GM12875 (cell line): ENCODE results near the gene ID3.

Experiments used
- H3K4me3 ChIP-seq: one replicate; pipeline ENCODE4 v1.5.1; 2011; ENCODE audit warnings: low read depth, low read length, control low read depth
- CTCF ChIP-seq: IDR thresholded peaks from 2 replicates; pipeline ENCODE4 v1.5.1; 2011; ENCODE audit warnings: low read depth, mild to moderate bottlenecking, control low read depth, inconsistent platforms, low read length, moderate library complexity, borderline replicate concordance; ENCODE audit not compliant: insufficient read depth

The ID3 gene

DNA sequence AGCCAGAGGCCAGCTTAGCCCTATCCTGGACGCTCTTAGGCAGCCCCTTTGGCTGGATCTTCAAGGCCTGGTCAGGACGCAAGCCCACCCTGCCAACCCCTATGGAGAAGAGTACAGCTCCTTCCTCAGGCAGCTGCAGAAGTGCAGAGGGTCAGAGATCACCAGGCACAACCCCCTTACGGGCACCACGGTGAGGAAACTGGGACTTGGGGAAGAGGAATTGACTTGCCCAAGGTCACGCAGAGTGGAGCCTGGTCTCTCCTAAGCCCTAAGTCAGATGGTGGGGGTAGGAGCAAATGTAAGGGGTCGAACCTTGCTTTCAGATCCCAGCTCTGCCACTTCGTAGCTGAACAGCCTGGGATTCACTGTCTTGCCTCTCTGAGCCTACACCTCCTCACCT lies 31.9 kb downstream of the ID3 start:
- no peak for TF ChIP-seq CTCF
- no peak overlapping the region for H3K4me3 ChIP-seq

DNA sequence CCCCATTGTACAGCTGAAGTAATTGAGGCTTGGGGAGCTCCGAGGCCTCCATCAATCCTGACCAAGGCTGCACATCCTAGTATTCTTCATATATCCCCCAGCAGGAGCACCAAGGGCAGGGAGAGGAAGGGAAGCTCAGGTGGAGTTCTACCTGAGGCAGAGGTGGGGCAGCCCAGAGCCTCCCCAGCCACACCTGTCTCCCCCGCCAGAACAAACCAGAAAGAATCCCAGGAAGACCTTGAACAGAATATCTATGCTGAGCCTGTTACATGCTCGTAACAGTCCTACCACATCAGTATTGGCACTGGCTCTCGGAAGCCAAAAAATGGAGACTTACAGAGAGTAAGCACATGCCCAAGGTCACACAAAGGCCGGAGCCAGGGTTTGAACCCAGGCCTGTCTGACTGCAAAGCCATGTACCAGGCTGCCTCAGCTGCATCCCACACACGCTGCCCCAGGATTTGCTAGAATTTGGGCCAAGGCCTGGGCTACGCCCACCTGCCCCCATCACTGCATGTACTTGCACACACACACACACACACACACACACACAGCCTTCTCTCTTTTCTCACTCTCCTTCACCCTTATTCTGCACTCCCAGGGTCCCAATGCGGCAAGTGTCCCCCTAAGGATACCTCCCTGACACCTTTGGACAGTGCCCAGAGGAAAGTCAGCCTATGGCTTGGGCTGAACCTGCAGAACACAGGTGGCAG lies 32.8 kb downstream of the ID3 start:
- H3K4me3 ChIP-seq, result no peak overlapping the region
- no peak for TF ChIP-seq CTCF

GRCh38 chr1:23525558-23526250 lies 33.6 kb downstream of the ID3 start:
- no peak for TF ChIP-seq CTCF
- H3K4me3 ChIP-seq, result no peak overlapping the region

DNA sequence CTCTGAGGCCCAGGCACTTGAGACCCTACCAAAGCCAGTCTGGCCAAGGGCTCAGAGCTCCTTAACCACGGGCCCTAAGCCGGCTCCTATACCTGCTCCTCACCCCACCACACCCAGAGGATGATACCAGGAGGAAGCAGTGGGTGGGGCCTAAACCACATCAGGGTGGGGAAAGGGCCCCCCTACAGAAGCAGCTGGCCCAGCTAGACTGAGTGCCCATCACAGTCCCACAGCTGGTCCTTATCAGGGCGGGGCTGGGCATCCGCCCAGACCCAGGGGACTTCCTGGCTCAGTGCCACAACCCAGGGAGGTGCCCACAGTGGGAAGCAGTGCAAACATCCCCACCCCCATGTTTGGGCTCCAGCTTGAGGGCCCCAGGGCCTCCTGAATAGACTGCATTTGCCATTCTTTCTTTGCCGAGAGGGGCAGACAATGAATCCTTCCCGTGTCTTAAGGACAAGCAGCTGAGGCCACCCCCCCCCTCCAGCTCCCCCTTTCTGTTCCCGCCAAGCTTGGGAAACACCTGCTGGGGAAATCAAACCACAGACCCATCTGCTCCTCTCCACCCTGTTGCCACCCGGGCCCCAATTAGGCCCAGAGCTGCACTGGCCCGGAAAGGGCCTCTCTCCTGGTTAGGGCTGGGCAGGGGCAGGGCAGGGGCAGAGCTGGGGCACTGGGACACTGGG lies 34.4 kb downstream of the ID3 start:
- no peak overlapping the region for H3K4me3 ChIP-seq

GRCh38 chr1:23524163-23524562 lies 35.1 kb downstream of the ID3 start:
- no peak overlapping the region for H3K4me3 ChIP-seq
- TF ChIP-seq CTCF, result no peak

More for the DNA sequence above, 34.4 kb downstream of the ID3 start:
- TF ChIP-seq CTCF, result no peak

DNA sequence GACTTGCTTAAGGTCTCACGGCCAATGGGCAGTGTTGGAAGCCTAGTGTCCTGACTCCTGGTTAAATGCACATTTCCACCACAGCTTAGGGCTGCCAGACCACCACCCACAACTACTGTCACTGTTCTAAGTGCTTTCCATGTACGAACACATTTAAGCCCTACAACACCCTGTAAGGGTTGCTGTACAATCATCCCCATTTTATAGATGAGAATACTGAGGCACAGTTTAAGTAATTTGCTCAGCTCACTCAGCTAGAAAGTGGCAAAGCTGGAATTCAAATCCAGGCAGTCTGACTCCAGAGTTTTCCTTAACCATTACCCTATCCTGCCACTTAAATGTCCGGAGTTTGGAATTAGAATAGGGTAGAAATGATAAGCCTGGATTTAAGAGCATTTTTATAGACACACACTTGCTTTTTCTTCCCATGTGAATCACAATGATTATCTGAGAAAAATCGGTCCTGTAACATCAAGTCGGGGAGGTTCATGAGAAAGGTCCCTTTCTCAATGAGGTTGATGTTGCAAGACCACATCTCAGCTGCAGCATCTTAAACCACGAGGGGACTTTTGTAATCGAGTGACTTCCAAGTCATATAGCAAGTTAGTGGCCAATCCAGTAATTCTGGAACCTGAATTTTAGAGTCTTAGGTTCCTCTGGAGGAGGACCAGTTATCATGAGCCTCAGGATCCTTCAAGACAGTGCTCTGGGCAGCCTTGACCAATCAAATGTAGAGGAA lies 36.9 kb downstream of the ID3 start:
- no peak for TF ChIP-seq CTCF
- H3K4me3 ChIP-seq, result no peak overlapping the region
